ENCODE measurements around the gene HSD11B1L. TPM values are rescaled to one million over a fixed set of nuclear protein-coding genes. Genes with fewer than 3 reads are reported as not detected.

HSD11B1L gene
- polyA plus RNA-seq (ENCODE audit: insufficient read length in 3 of 3) = 10 to 100 TPM in 2 of 3 donors, 1 to 10 TPM in 1; 8.2 to 14.0 (median 12.0) TPM
- long read RNA-seq, donor 1, partial matches to known transcripts = 0 of 3 reads
- long read RNA-seq, donor 1, other reads (novel, unspliced or antisense) = 0 of 3 reads
- long read RNA-seq, donor 2 = 0 reads
- long read RNA-seq, donor 3, partial matches to known transcripts = 0 of 7 reads
- long read RNA-seq, donor 3, other reads (novel, unspliced or antisense) = 0 of 7 reads
- long read RNA-seq, donor 4, partial matches to known transcripts = 0 of 5 reads
- long read RNA-seq, donor 4, other reads (novel, unspliced or antisense) = 0 of 5 reads
- long read RNA-seq, donor 5 = 0 reads
- long read RNA-seq, donor 6, partial matches to known transcripts = 0 of 2 reads
- long read RNA-seq, donor 6, other reads (novel, unspliced or antisense) = 0 of 2 reads
- long read RNA-seq, donor 7, partial matches to known transcripts = 0 of 3 reads
- long read RNA-seq, donor 7, other reads (novel, unspliced or antisense) = 0 of 3 reads
- long read RNA-seq, donor 8 = 0 reads
- long read RNA-seq, donor 9, partial matches to known transcripts = 0 of 5 reads
- long read RNA-seq, donor 9, other reads (novel, unspliced or antisense) = 0 of 5 reads
- long read RNA-seq, donor 10, partial matches to known transcripts = 0 of 3 reads
- long read RNA-seq, donor 10, other reads (novel, unspliced or antisense) = 0 of 3 reads
- long read RNA-seq, donor 11, partial matches to known transcripts = 0 of 6 reads
- long read RNA-seq, donor 11, other reads (novel, unspliced or antisense) = 0 of 6 reads
- long read RNA-seq, donor 12, partial matches to known transcripts = 0 of 1 reads
- long read RNA-seq, donor 12, other reads (novel, unspliced or antisense) = 0 of 1 reads
- long read RNA-seq, donor 13 = 0 reads
- long read RNA-seq, donor 14, partial matches to known transcripts = 0 of 5 reads
- long read RNA-seq, donor 14, other reads (novel, unspliced or antisense) = 0 of 5 reads
- long read RNA-seq, donor 15 = 0 reads
- long read RNA-seq, donor 16, transcript HSD11B1L-205 (4 exons, 730 nt) = major isoform, 6 of 13 reads
- long read RNA-seq, donor 16, partial matches to known transcripts = 0 of 13 reads
- long read RNA-seq, donor 16, other reads (novel, unspliced or antisense) = 0 of 13 reads

- DNase-seq (ENCODE audit: extremely low read depth in 1 of 11, low read depth in 9 of 11, low spot score in 4 of 11) = peak; percentile 96 to 98 (median 97)
Measured at GRCh38 chr19:5680437-5681368, at the start of gene HSD11B1L, which contains the start of gene MICOS13. Gene HSD11B1L, plus strand, starts transcription at chr19:5681027. Its CDS starts 3,806 bp downstream, at chr19:5684833. Gene MICOS13, minus strand, starts transcription at chr19:5680516. Its CDS starts 30 bp downstream, at chr19:5680486.

- no peak for DNase-seq (ENCODE audit: extremely low read depth in 1 of 11, low read depth in 9 of 11, low spot score in 4 of 11)
Measured at GRCh38 chr19:5631567-5632240, 49.1 kb upstream of the HSD11B1L start.

GRCh38 chr19:5632241-5632612 is 48.6 kb upstream of the HSD11B1L start:
- no peak for DNase-seq (ENCODE audit: extremely low read depth in 1 of 11, low read depth in 9 of 11, low spot score in 4 of 11)

GRCh38 chr19:5632657-5633056 is 48.2 kb upstream of the HSD11B1L start:
- DNase-seq (ENCODE audit: extremely low read depth in 1 of 11, low read depth in 9 of 11, low spot score in 4 of 11) = no peak

- no peak for DNase-seq (ENCODE audit: extremely low read depth in 1 of 11, low read depth in 9 of 11, low spot score in 4 of 11)
Measured at GRCh38 chr19:5635427-5635826, 45.4 kb upstream of the HSD11B1L start.

GRCh38 chr19:5637971-5638370 is 42.9 kb upstream of the HSD11B1L start:
- DNase-seq (ENCODE audit: extremely low read depth in 1 of 11, low read depth in 9 of 11, low spot score in 4 of 11) = no peak

GRCh38 chr19:5641171-5641570 is 39.7 kb upstream of the HSD11B1L start:
- DNase-seq (ENCODE audit: extremely low read depth in 1 of 11, low read depth in 9 of 11, low spot score in 4 of 11) = no peak

- no peak for DNase-seq (ENCODE audit: extremely low read depth in 1 of 11, low read depth in 9 of 11, low spot score in 4 of 11)
Measured at GRCh38 chr19:5642204-5642603, 38.6 kb upstream of the HSD11B1L start.

GRCh38 chr19:5643060-5643459 is 37.8 kb upstream of the HSD11B1L start:
- DNase-seq (ENCODE audit: extremely low read depth in 1 of 11, low read depth in 9 of 11, low spot score in 4 of 11) = no peak

- DNase-seq (ENCODE audit: extremely low read depth in 1 of 11, low read depth in 9 of 11, low spot score in 4 of 11) = no peak
Measured at GRCh38 chr19:5644037-5644436, 36.8 kb upstream of the HSD11B1L start.

GRCh38 chr19:5645409-5645808 is 35.4 kb upstream of the HSD11B1L start:
- no peak for DNase-seq (ENCODE audit: extremely low read depth in 1 of 11, low read depth in 9 of 11, low spot score in 4 of 11)

GRCh38 chr19:5646703-5647102 is 34.1 kb upstream of the HSD11B1L start:
- no peak for DNase-seq (ENCODE audit: extremely low read depth in 1 of 11, low read depth in 9 of 11, low spot score in 4 of 11)

- no peak for DNase-seq (ENCODE audit: extremely low read depth in 1 of 11, low read depth in 9 of 11, low spot score in 4 of 11)
Measured at GRCh38 chr19:5648464-5648863, 32.4 kb upstream of the HSD11B1L start.

- no peak for DNase-seq (ENCODE audit: extremely low read depth in 1 of 11, low read depth in 9 of 11, low spot score in 4 of 11)
Measured at GRCh38 chr19:5651361-5651760, 29.5 kb upstream of the HSD11B1L start.

GRCh38 chr19:5652261-5652660 is 28.6 kb upstream of the HSD11B1L start:
- DNase-seq (ENCODE audit: extremely low read depth in 1 of 11, low read depth in 9 of 11, low spot score in 4 of 11) = no peak

- no peak for DNase-seq (ENCODE audit: extremely low read depth in 1 of 11, low read depth in 9 of 11, low spot score in 4 of 11)
Measured at GRCh38 chr19:5654931-5655330, 25.9 kb upstream of the HSD11B1L start.

- no peak for DNase-seq (ENCODE audit: extremely low read depth in 1 of 11, low read depth in 9 of 11, low spot score in 4 of 11)
Measured at GRCh38 chr19:5655412-5655811, 25.4 kb upstream of the HSD11B1L start.

GRCh38 chr19:5661483-5661882 is 19.3 kb upstream of the HSD11B1L start:
- DNase-seq (ENCODE audit: extremely low read depth in 1 of 11, low read depth in 9 of 11, low spot score in 4 of 11) = no peak
